GM20431 (cell line): Measurements from ENCODE around the gene FGGY.
"Not testable (repeated sequence)": the region's sequence is repeated elsewhere in the genome, so short reads cannot be mapped to it uniquely, and the experiment has no call there.

Experiments
- in situ Hi-C: fragments of 300-500 bp; cut with MseI, MboI; formaldehyde crosslinking; loops from one replicate; pipeline ENCODE4 v1.15.0; 2020; ENCODE audit warnings: low sequenced_read_pairs; ENCODE audit not compliant: unreplicated experiment

FGGY gene

DNA sequence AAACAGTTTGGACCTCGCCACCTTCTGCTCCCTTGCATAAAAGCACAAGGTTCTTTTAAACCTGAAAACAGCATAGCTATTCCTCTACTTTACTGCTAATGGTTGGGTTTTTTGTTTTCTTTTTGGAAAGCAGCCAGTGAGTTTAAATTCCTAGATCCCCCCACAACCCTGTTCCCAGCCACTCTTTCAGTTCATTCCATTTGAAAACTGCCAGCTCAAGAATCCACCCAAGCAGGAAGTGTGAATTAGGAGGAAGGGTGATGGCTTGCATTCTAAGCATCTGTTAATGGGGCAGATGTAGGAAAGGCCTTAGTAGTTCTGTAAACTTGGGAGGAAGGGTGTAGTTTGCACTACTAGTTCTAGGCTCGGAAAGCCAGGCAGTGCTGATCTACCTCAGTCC, 344.9 kb downstream of the FGGY start:
- in situ Hi-C loops = no loop called here

GRCh38 chr1:59643526-59643925, 346.6 kb downstream of the FGGY start:
- in situ Hi-C loops = no loop called here

DNA sequence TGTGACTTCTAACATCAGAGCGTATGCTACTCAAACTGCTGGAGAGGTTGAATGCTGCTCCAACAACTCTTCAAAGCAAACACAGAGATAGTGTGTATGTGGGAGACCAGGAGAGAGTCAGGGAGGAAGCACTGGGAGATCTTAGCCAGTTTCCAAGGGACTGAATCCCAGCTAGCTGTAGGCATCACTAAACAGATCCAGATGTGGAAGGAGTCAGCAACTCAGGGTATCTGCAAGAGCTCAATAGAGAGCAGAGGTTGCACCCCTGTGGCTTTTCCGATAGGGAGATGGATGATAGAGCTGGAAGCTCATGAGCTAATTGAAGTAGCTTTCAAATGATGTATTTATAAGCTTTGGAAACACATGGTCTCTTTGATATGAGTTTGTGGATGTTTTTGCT, 349.0 kb downstream of the FGGY start:
- in situ Hi-C loops = no loop called here

- in situ Hi-C loops = not testable (repeated sequence)
Measured at GRCh38 chr1:59653142-59653958, 356.5 kb downstream of the FGGY start.

GRCh38 chr1:59653968-59654367, 357.1 kb downstream of the FGGY start:
- in situ Hi-C loops = no loop called here

DNA sequence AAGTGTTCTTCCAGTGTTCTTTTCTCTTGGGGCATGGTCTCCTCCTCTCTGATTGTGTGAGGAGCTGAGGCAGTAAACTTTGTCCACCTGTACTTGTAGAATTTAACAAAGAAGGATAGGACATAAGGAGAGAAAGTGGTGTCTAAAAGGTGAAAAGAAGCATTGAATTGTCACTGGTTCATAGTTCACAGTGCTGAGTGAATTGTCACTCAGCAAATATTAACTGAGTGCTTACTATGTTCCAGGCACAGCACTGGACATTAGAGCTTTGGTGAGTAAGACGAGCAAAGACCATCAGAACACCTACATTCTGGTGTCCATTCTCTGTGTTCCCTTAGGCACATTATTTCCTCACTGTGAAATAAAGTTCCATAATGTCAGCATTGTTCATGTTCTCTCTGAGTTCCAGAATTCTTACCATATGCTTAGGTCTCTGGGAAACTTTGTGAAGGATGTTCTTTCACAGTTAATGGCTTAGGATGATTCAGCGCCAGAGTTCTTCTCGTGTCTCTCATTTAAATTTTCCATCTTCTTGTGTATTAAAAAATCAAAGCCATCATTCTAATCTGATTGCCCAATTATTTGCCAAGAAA, 361.1 kb downstream of the FGGY start:
- in situ Hi-C loops = no loop called here

DNA sequence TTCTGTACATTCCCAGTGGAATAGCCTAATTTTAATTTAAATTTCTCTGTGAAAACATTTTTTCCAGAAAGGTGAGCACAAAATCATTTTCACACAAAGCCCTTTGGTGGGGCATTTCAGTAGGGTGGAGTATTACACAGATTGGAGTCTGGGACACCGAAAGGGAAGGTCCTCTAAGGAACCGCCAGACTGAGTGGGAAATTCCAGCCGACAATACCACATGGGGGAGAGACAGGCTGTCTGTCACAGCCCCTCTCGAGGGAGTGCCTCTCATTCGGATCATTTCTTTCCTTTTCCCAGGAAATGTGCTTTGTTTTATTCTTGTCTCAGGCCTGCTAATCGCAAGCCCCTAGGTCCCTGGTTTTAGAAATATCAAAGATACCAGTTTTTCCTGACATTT, 367.3 kb downstream of the FGGY start:
- in situ Hi-C loops = no loop called here

DNA sequence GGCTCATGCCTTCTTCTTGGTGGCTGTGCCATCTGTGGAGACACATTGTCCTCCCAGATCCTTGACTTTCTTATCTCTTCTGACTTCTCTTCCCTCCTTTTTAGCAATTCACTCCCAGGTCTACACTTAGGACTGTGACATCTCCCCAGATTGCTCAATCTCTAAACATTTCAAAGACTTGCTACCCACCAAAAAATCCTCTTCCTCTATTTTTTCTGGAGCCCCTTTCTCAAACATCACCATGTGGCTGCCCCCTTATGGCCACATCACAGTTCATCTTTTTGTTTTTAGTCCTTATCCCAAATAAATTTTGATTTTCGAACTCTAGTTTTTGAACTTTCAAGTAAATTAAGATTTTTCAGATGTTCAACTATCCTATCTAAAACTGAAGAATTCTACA, 369.2 kb downstream of the FGGY start:
- in situ Hi-C loops = no loop called here

DNA sequence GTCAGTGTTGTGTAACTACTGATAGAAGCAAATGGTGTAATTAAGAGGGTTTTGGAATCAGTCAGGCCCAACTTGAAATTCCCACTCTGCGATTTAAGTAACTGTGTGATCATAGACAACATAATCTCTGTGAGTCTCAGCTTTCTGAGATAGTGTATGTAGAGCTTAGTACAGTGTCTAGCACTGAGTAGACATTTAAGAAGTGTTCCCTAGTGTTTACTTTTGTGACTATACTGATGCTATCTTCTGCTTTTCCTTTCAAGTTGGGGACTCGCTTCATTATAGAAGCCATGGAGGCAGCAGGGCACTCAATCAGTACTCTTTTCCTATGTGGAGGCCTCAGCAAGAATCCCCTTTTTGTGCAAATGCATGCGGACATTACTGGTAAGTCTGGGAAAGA, 370.1 kb downstream of the FGGY start:
- in situ Hi-C loops = no loop called here

- in situ Hi-C loops = no loop called here
Measured at GRCh38 chr1:59669752-59670312, 372.9 kb downstream of the FGGY start.

- in situ Hi-C loops = no loop called here
Measured at GRCh38 chr1:59670662-59671061, 373.8 kb downstream of the FGGY start.

DNA sequence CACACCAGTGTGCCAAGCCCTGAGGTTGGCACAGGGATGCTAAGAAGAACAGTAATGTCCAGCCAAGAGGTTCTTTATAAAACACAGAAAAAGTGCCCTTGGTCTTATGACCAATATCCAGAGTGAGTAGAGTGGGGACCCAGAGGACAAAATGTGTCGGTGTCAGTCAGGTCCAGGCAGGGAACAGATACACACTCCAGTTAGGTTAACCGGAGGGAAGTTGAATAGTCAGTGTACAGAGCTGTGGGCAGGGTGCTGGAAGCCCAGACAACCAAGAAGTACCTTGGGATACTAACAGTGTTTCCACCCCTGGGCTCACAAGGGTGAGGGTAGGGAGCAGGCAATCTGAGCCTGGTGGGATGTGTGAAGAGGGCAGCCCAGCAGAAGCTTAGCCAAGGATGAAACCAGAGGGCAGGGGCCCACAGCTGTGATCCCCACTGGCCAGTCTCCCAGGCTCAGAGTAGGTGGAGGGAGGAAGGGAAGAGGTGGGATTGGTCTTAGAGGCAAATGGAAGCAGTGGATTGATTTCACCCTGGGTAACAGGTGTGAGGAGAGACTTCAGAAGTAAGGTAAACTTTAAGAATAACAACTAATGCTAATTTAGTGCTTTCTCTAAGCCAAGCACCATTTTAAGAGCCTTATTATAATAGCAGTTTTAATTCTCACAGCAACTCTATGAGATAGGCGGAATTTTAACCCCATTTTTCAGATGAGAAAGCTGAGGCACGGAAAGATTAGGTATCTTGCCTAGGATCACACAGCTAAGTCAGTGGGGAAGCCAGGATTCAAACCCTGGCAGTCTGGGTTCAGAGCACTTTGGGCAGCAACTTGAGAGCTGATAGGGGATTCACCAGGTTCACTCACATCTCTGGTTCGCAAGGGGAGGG, 374.4 kb downstream of the FGGY start:
- in situ Hi-C loops = no loop called here

DNA sequence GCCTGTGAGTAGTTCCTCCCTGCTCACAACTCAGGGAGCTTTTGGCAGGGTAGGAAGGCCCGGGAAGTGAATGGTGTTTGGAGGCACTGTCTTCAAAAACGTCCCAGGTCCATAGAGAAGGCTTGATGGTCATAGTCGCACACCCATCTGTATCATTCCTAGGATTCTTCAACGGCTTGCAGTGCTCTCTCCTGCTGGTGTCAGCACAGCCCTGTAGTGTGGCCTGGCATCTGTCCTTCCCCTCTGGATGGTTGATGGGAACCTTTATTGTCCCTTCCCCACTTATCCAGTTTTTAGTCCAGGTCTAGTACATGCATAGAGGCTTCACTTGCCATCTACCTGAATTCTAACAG, 375.0 kb downstream of the FGGY start:
- in situ Hi-C loops = no loop called here

- in situ Hi-C loops = no loop called here
Measured at GRCh38 chr1:59672851-59673572, 376.1 kb downstream of the FGGY start.

GRCh38 chr1:59673573-59674450, 376.9 kb downstream of the FGGY start:
- in situ Hi-C loops = no loop called here

- in situ Hi-C loops = no loop called here
Measured at GRCh38 chr1:59674595-59674994, 377.7 kb downstream of the FGGY start.

GRCh38 chr1:59675936-59676335, 379.0 kb downstream of the FGGY start:
- in situ Hi-C loops = loop anchor here (25.0 kb wide), 1 partner anchor 364 kb away; no protein-coding TSS in a partner anchor

GRCh38 chr1:59678040-59678439, 381.1 kb downstream of the FGGY start:
- in situ Hi-C loops = loop anchor here (25.0 kb wide), 1 partner anchor 366 kb away; no protein-coding TSS in a partner anchor
